Fibroblast of lung (primary cell): ENCODE results near the gene TMEM94. TPM values are rescaled to one million over a fixed set of nuclear protein-coding genes. Genes with fewer than 3 reads are reported as not detected.
"Not testable (repeated sequence)": the region's sequence is repeated elsewhere in the genome, so short reads cannot be mapped to it uniquely, and the experiment has no call there.

Experiments used
- DNase-seq, 2 donors: peaks; one replicate each; pipeline versions ENCODE4 v3.0.0 to v3.0.0-alpha.2; 2010; ENCODE audit warnings: low read depth in 2 of 2
- H2AFZ ChIP-seq: 2 replicates; pipeline ENCODE4 v1.5.1; 2012; ENCODE audit warnings: low read length, control low read depth, inconsistent platforms
- H3K27ac ChIP-seq: 2 replicates; pipeline ENCODE4 v1.5.1; 2011; ENCODE audit warnings: low read length, control low read depth; ENCODE audit not compliant: insufficient read depth
- H3K27me3 ChIP-seq: 2 replicates; pipeline ENCODE4 v1.5.1; 2011; ENCODE audit warnings: mild to moderate bottlenecking, low read length; ENCODE audit not compliant: control insufficient read depth, insufficient read depth
- H3K36me3 ChIP-seq: 2 replicates; pipeline ENCODE4 v1.5.1; 2011; ENCODE audit warnings: low read length; ENCODE audit not compliant: control insufficient read depth, insufficient read depth
- H3K4me1 ChIP-seq: 2 replicates; pipeline ENCODE4 v1.5.1; 2011; ENCODE audit warnings: low read length; ENCODE audit not compliant: control insufficient read depth, insufficient read depth; ENCODE audit errors: extremely low read depth
- H3K4me2 ChIP-seq: 2 replicates; pipeline ENCODE4 v1.5.1; 2011; ENCODE audit warnings: low read length, control low read depth; ENCODE audit not compliant: insufficient read depth; ENCODE audit errors: extremely low read depth
- H3K4me3 ChIP-seq, 4 experiments: fragments of 200-600 bp in 1 of 4; sonication (generic) in 1 of 4; replicated peaks in 1 of 4; 2 replicates each; pipeline ENCODE4 v1.5.1; 2011 to 2016; ENCODE audit warnings: low read length in 4 of 4, low read depth in 3 of 4, mild to moderate bottlenecking in 3 of 4, control low read depth in 2 of 4, inconsistent platforms in 1 of 4, mixed read lengths in 1 of 4; ENCODE audit not compliant: insufficient read depth in 1 of 4; ENCODE audit errors: control extremely low read depth in 1 of 4
- H3K79me2 ChIP-seq: 2 replicates; pipeline ENCODE4 v1.5.1; 2012; ENCODE audit warnings: mild to moderate bottlenecking, low read length, inconsistent platforms; ENCODE audit not compliant: control insufficient read depth, insufficient read depth
- H3K9ac ChIP-seq: 2 replicates; pipeline ENCODE4 v1.5.1; 2011; ENCODE audit warnings: mild to moderate bottlenecking, low read length, control low read depth; ENCODE audit not compliant: insufficient read depth
- H3K9me3 ChIP-seq: 2 replicates; pipeline ENCODE4 v1.5.1; 2012; ENCODE audit warnings: low read depth, low read length; ENCODE audit not compliant: control insufficient read depth, insufficient read depth
- H4K20me1 ChIP-seq: 2 replicates; pipeline ENCODE4 v1.5.1; 2011; ENCODE audit warnings: low read length; ENCODE audit not compliant: control insufficient read depth, insufficient read depth; ENCODE audit errors: extremely low read depth
- CTCF ChIP-seq, 2 donors: IDR thresholded peaks in 1 of 2; conservative IDR thresholded peaks in 1 of 2; 1 replicate in 1 of 2; 2 replicates in 1 of 2; pipeline ENCODE4 v1.5.1; 2011 to 2012; ENCODE audit warnings: low read length in 2 of 2, control low read depth in 1 of 2, inconsistent platforms in 1 of 2, low read depth in 1 of 2, mild to moderate bottlenecking in 1 of 2
- EZH2 ChIP-seq: IDR thresholded peaks from 2 replicates; pipeline ENCODE4 v1.5.1; 2012; ENCODE audit warnings: low read length, control low read depth, mild to moderate bottlenecking; ENCODE audit errors: missing control alignments
- polyA plus RNA-seq, 2 donors: library from polyadenylated mRNA; depleted of rRNA in 1 of 2; stranded (reverse) in 1 of 2; unstranded in 1 of 2; fragments of >200 nt; gene quantifications; 2 replicates each; pipeline ENCODE4 v1.2.1, GENCODE V29; 2011 to 2012; ENCODE audit warnings: missing spikeins in 1 of 2
- total RNA-seq: library from RNA; depleted of rRNA; stranded (reverse); fragments of >200 nt; gene quantifications from 2 replicates; pipeline ENCODE4 v1.2.1, GENCODE V29; 2014

The TMEM94 gene
- total and polyA plus RNA-seq, 2 donors (not counting 1 experiment from before 2014, with no cell fraction given) = 18.3 to 35.0 TPM

- H3K4me1 ChIP-seq, H3K4me2 ChIP-seq, H3K9me3 ChIP-seq, DNase-seq, H3K27ac ChIP-seq, H3K9ac ChIP-seq, H3K4me3 ChIP-seq, H3K36me3 ChIP-seq, H3K79me2 ChIP-seq, H3K27me3 ChIP-seq, H4K20me1 ChIP-seq, H2AFZ ChIP-seq: not testable (repeated sequence)
Observed at GRCh38 chr17:75437404-75437803, 19.0 kb upstream of the TMEM94 start.

- H4K20me1 ChIP-seq = no peaks in the 10 kb centered on the region
- TF ChIP-seq EZH2 = no peak
- TF ChIP-seq CTCF (conservative IDR thresholded peaks at IDR 0.05 in 1 of 2, IDR thresholded peaks at IDR 0.05 in 1 of 2; ENCODE audit: low read depth in 1 of 2, low read length in 2 of 2) = no peak
- no peaks in the 10 kb centered on the region for H3K9me3 ChIP-seq
Observed at GRCh38 chr17:75439287-75439686, 17.1 kb upstream of the TMEM94 start.

GRCh38 chr17:75440738-75441448 is 15.5 kb upstream of the TMEM94 start:
- DNase-seq = peak in 1 of 2 donors; percentile 50
- Histone ChIP-seq H3K27ac (no peak overlapping the region), H3K79me2 (no peaks in the 10 kb centered on the region), H3K4me3 (no peak overlapping the region), H3K36me3 (no peaks in the 10 kb centered on the region), H3K4me1 (peaks cover 2% of the 10 kb centered on the region), H4K20me1 (no peaks in the 10 kb centered on the region), H3K27me3 (no peaks in the 10 kb centered on the region), H3K9ac (no peak overlapping the region), H3K9me3 (no peaks in the 10 kb centered on the region), H2AFZ (peak overlapping the region; percentile 5), H3K4me2 (no peak overlapping the region)
- no peak for TF ChIP-seq CTCF (conservative IDR thresholded peaks at IDR 0.05 in 1 of 2, IDR thresholded peaks at IDR 0.05 in 1 of 2; ENCODE audit: low read depth in 1 of 2, low read length in 2 of 2)
- no peak for TF ChIP-seq EZH2

More at GRCh38 chr17:75439287-75439686, 17.1 kb upstream of the TMEM94 start:
- H3K27me3 ChIP-seq = no peaks in the 10 kb centered on the region
- peaks cover under 1% of the 10 kb centered on the region for H3K4me1 ChIP-seq
- H3K4me3 ChIP-seq = no peak overlapping the region
- no peaks in the 10 kb centered on the region for H3K79me2 ChIP-seq
- H3K9ac ChIP-seq = no peak overlapping the region
- H3K4me2 ChIP-seq = no peak overlapping the region
- no peak overlapping the region for H3K27ac ChIP-seq
- no peaks in the 10 kb centered on the region for H3K36me3 ChIP-seq
- no peak overlapping the region for H2AFZ ChIP-seq
- DNase-seq = no peak
